Panc1 (cell line): ENCODE results near the gene MICAL2. TPM values are rescaled to one million over a fixed set of nuclear protein-coding genes. Genes with fewer than 3 reads are reported as not detected.

Experiments used
- ATAC-seq: fragments of 200-7000 bp; cut with Tn5 transposase; 2 replicates; pipeline ENCODE4 v1.9.1; 2020; ENCODE audit warnings: mild to moderate bottlenecking, moderate library complexity
- BruUV-seq: library from RNA; stranded (reverse); fragments of 400-500 nt; replicated peaks from 2 replicates; lab custom pipeline; 2021; lab: Mats Ljungman, UMichigan
- CTCF ChIA-PET: fragments of 300-600 bp; sonication (Branson Sonifier 250); formaldehyde crosslinking; loops from one replicate; lab custom pipeline; 2022; ENCODE audit warnings: antibody characterized with exemption; lab: Charles Lee
- POLR2A ChIA-PET: fragments of 300-600 bp; sonication (Branson Sonifier 250); formaldehyde crosslinking; loops from one replicate; lab custom pipeline; 2022; ENCODE audit warnings: antibody characterized with exemption; lab: Charles Lee
- DNase-seq: peaks from one replicate; pipeline ENCODE4 v3.0.0-alpha.2; 2010; ENCODE audit warnings: low read depth, low spot score
- H3K27ac ChIP-seq: 2 replicates; pipeline ENCODE4 v1.5.1; 2011; ENCODE audit warnings: mild to moderate bottlenecking, low read length, inconsistent platforms
- H3K27me3 ChIP-seq: fragments of 200-500 bp; sonication (Bioruptor generic); 2 replicates; pipeline ENCODE4 v1.6.0; 2014; ENCODE audit warnings: low read length, inconsistent platforms; ENCODE audit not compliant: control insufficient read depth, insufficient read depth
- H3K36me3 ChIP-seq: fragments of 200-500 bp; sonication (Bioruptor generic); 2 replicates; pipeline ENCODE4 v1.5.1; 2014; ENCODE audit warnings: inconsistent platforms, mild to moderate bottlenecking, low read length, moderate library complexity; ENCODE audit not compliant: control insufficient read depth, insufficient read depth
- H3K4me1 ChIP-seq: 2 replicates; pipeline ENCODE4 v1.5.1; 2011; ENCODE audit warnings: inconsistent platforms, mild to moderate bottlenecking, low read length, moderate library complexity; ENCODE audit not compliant: control insufficient read depth, insufficient read depth
- H3K4me3 ChIP-seq, 2 experiments: 2 replicates each; pipeline ENCODE4 v1.5.1; 2011 to 2012; ENCODE audit warnings: low read depth in 2 of 2, low read length in 2 of 2, mild to moderate bottlenecking in 2 of 2, inconsistent platforms in 1 of 2, moderate library complexity in 1 of 2
- H3K9me3 ChIP-seq: fragments of 200-500 bp; sonication (Bioruptor generic); 2 replicates; pipeline ENCODE4 v1.5.1; 2014; ENCODE audit warnings: low read depth, mild to moderate bottlenecking, inconsistent platforms, low read length, moderate library complexity; ENCODE audit not compliant: control insufficient read depth, insufficient read depth
- POLR2AphosphoS5 ChIP-seq: IDR thresholded peaks from 2 replicates; pipeline ENCODE4 v1.6.1; 2012; ENCODE audit warnings: mild to moderate bottlenecking, low read depth, low read length, moderate library complexity
- SIN3A ChIP-seq: IDR thresholded peaks from 2 replicates; pipeline ENCODE4 v1.6.1; 2012; ENCODE audit warnings: low read depth, mild to moderate bottlenecking, low read length, moderate library complexity, borderline replicate concordance; ENCODE audit not compliant: insufficient read depth
- TCF7L2 ChIP-seq: IDR thresholded peaks from 2 replicates; pipeline ENCODE4 v1.6.1; 2011; ENCODE audit warnings: mild to moderate bottlenecking, low read depth, low read length, inconsistent platforms
- in situ Hi-C: cut with HindIII; loops from 2 replicates; pipeline ENCODE4 v1.10.0; 2016; ENCODE audit warnings: low sequenced_read_pairs, low pct_unique_long_range_greater_than_20kb
- intact Hi-C: fragments of 100-400 bp; cut with micrococcal nuclease; formaldehyde crosslinking; loops from one replicate; pipeline ENCODE4 v1.10.0; 2022; ENCODE audit not compliant: unreplicated experiment
- total RNA-seq: library from RNA; stranded (reverse); gene quantifications from one replicate; pipeline ENCODE4 v1.2.1, GENCODE V29; 2021; ENCODE audit not compliant: unreplicated experiment
- TF ChIP-seq, protein P1 (sequence below), 2 experiments: IDR thresholded peaks; 2 replicates each; pipeline ENCODE4 v1.6.1; 2011 to 2012; ENCODE audit warnings: low read depth in 2 of 2, control low read depth in 1 of 2, low read length in 1 of 2, mild to moderate bottlenecking in 1 of 2, moderate library complexity in 1 of 2; ENCODE audit not compliant: insufficient read depth in 1 of 2
- TF ChIP-seq, protein P2 (sequence below): fragments of 450-650 bp; IDR thresholded peaks from 2 replicates; pipeline ENCODE4 v1.5.1; 2017; ENCODE audit warnings: mild to moderate bottlenecking

MICAL2 gene
- total RNA-seq, 1 experiment from 2014 or later, result 199 TPM

DNA sequence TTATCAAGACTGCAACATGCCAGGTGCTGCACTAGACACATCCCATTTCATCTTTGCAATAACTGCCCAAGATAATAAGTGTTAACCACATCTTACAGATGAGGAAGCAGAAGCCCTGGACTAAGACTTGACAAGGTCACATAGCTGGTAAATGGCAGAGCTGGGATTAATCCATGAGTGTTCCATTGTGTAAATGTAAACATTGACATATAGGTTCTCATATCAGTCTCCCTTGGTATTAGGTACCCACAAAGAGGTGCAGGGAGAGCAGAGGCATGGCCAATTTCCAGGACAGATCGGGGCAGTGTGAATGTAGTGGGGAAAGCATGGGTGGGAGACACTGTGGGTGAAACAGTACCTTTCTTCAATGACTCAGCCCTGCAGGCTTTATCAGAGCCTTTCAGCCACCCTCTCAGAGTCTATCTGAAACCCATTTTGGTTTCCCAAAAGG is 17.9 kb downstream of the MICAL2 start:
- no peak for ATAC-seq
- CTCF ChIA-PET, result no interaction called here
- POLR2A ChIA-PET, result no interaction called here
- no peak for DNase-seq
- no TSS peak for BruUV-seq
- peaks cover 41% of the 10 kb centered on the region for H3K4me1 ChIP-seq
- TF ChIP-seq TCF7L2 (no peak), SIN3A (no peak), POLR2AphosphoS5 (no peak)
- TF ChIP-seq, protein P1, sequence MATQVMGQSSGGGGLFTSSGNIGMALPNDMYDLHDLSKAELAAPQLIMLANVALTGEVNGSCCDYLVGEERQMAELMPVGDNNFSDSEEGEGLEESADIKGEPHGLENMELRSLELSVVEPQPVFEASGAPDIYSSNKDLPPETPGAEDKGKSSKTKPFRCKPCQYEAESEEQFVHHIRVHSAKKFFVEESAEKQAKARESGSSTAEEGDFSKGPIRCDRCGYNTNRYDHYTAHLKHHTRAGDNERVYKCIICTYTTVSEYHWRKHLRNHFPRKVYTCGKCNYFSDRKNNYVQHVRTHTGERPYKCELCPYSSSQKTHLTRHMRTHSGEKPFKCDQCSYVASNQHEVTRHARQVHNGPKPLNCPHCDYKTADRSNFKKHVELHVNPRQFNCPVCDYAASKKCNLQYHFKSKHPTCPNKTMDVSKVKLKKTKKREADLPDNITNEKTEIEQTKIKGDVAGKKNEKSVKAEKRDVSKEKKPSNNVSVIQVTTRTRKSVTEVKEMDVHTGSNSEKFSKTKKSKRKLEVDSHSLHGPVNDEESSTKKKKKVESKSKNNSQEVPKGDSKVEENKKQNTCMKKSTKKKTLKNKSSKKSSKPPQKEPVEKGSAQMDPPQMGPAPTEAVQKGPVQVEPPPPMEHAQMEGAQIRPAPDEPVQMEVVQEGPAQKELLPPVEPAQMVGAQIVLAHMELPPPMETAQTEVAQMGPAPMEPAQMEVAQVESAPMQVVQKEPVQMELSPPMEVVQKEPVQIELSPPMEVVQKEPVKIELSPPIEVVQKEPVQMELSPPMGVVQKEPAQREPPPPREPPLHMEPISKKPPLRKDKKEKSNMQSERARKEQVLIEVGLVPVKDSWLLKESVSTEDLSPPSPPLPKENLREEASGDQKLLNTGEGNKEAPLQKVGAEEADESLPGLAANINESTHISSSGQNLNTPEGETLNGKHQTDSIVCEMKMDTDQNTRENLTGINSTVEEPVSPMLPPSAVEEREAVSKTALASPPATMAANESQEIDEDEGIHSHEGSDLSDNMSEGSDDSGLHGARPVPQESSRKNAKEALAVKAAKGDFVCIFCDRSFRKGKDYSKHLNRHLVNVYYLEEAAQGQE (IDR thresholded peaks at IDR 0.05; ENCODE audit: insufficient read depth in 1 of 2, low read depth in 2 of 2, low read length in 1 of 2), result no peak
- TF ChIP-seq, protein P2, sequence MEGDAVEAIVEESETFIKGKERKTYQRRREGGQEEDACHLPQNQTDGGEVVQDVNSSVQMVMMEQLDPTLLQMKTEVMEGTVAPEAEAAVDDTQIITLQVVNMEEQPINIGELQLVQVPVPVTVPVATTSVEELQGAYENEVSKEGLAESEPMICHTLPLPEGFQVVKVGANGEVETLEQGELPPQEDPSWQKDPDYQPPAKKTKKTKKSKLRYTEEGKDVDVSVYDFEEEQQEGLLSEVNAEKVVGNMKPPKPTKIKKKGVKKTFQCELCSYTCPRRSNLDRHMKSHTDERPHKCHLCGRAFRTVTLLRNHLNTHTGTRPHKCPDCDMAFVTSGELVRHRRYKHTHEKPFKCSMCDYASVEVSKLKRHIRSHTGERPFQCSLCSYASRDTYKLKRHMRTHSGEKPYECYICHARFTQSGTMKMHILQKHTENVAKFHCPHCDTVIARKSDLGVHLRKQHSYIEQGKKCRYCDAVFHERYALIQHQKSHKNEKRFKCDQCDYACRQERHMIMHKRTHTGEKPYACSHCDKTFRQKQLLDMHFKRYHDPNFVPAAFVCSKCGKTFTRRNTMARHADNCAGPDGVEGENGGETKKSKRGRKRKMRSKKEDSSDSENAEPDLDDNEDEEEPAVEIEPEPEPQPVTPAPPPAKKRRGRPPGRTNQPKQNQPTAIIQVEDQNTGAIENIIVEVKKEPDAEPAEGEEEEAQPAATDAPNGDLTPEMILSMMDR, result no peak
- no peak overlapping the region; the same call in 1 of the 2 replicates for H3K27ac ChIP-seq
- in situ Hi-C loops, result no loop called here
- H3K4me3 ChIP-seq, result no peak overlapping the region
- no peaks in the 10 kb centered on the region for H3K36me3 ChIP-seq
- no peaks in the 10 kb centered on the region for H3K9me3 ChIP-seq
- intact Hi-C loops, result loop anchor here (10.0 kb wide), 1 partner anchor 106 kb away; no protein-coding TSS in a partner anchor
- no peaks in the 10 kb centered on the region for H3K27me3 ChIP-seq

DNA sequence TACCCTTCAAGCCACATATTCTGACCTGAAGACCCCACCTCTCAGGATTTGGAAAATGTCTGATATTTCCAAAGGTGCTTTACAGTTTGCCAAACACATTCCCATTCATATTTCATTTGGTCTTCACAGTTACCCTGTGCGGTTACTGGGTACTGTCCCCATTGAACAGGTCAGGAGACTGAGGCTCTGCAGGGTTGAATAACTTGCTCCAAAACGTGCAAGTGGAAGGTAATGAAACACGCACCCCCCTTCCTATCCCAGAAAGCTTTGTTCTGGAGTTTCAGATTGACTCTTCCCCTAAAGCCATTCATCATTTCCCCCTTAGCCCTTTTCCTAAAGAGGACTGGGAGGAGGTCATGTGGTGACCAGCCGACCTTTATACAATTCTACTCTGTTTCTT is 18.8 kb downstream of the MICAL2 start:
- ChIA-PET CTCF (no interaction called here), POLR2A (no interaction called here)
- Histone ChIP-seq H3K27ac (no peak overlapping the region), H3K36me3 (no peaks in the 10 kb centered on the region), H3K4me3 (no peak overlapping the region), H3K9me3 (no peaks in the 10 kb centered on the region), H3K4me1 (peaks cover 41% of the 10 kb centered on the region), H3K27me3 (no peaks in the 10 kb centered on the region)
- TF ChIP-seq, protein P1 (IDR thresholded peaks at IDR 0.05; ENCODE audit: insufficient read depth in 1 of 2, low read depth in 2 of 2, low read length in 1 of 2), result no peak
- TF ChIP-seq, protein P2, result no peak
- TF ChIP-seq POLR2AphosphoS5 (no peak), TCF7L2 (no peak), SIN3A (no peak)
- intact Hi-C loops, result loop anchor here (10.0 kb wide), 1 partner anchor 106 kb away; no protein-coding TSS in a partner anchor
- ATAC-seq (no peak), DNase-seq (no peak)
- no TSS peak for BruUV-seq
- in situ Hi-C loops, result no loop called here
